GM21786 (cell line): ENCODE measurements around the gene HLA-DOA.

Source experiments
- ATAC-seq: cut with Tn5 transposase; IDR thresholded peaks from one replicate; pipeline ENCODE4 v1.9.1; 2021; ENCODE audit not compliant: unreplicated experiment

Gene HLA-DOA

DNA sequence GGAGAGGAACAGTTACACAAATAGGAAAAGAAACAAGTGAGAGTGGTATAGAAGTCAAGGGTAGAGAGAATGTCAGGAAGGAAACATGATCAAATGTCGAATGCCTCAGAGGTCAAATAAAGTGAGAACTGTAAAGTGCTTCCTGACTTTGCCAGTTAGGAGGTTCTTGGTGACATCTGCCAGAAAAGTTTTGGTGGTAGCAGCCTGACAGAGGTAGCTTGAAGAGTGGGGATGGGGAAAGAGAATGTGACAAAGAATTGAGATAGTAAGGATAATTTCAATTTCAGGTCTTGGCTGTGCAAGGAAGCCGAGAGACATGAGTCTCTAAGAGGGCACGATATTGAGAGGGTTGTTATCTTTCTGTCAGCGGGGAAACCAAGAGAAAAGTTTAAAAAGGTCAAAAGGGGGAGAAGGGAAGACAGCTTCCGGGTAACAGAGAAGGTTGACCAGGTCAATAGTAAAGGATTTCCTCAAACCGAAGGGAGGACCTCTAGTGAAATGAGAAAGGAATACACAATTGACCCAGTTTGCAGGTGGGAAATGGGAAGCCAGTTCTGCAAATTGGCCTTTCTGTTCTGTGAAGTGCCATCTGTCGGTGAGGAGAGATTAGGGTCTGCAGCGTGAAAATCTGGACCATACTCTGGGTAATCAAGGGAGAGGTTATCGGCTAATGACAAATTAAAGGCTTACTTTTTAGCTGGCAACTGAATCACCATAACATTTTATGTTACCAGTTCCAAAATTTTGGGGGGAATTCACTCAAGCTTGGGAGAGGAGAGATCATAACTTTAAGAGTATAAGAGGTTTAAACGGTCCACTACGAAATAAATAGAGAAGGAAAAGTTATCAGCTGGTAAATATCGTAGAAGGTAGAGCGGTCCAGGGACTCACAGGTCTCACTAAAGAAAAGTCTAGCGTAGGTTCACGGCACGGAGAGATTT is 42.0 kb downstream of the HLA-DOA start:
- no peak for ATAC-seq

GRCh38 chr6:32964776-32965175 is 44.6 kb downstream of the HLA-DOA start:
- no peak for ATAC-seq

DNA sequence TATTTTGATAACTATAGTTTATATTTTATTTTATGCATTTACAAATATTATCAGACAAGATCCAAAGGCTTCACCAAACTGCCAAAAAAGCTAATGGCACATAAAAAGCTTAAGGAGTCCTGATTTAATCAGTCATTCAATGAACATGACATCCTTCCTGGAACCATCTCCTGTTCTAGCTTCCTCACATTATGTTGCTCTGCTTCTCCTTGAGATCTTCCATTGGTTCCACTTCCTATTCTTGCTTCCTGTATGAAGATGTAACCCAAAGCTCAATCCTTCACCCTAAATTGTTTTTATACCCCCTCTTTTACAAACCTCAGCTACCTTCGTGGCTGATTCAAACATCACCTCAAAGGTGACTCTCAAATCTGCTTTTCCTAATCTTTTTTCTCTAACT is 45.5 kb downstream of the HLA-DOA start:
- no peak for ATAC-seq

DNA sequence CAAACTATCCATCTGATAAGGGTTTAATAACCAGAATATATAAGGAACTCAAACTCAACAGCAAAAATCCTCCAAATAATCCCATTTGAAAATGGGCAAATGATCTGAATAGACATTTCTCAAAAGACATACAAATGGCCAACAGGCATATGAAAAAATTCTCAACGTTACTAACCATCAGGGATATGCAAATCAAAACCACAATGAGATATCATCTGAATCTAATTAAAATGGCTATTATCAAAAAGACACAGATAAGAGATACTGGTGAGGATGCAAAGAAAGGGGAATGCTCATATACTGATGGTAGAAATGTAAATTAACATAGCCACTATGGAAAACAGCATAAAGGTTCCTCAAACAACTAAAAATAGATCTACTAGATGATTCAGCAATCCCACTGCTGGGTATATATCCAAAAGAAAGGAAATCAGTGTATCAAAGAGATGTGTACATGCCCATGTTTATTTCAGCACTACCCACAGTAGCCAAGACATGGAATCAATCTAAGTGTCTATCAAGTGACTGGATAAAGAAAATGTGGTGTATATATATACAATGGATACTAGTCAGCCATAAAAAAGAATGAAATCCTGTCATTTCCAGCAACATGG is 47.1 kb downstream of the HLA-DOA start:
- no peak for ATAC-seq

GRCh38 chr6:32960563-32960962 is 48.8 kb downstream of the HLA-DOA start:
- no peak for ATAC-seq

- ATAC-seq = no peak
Measured at GRCh38 chr6:32956176-32956575, 53.2 kb downstream of the HLA-DOA start.

DNA sequence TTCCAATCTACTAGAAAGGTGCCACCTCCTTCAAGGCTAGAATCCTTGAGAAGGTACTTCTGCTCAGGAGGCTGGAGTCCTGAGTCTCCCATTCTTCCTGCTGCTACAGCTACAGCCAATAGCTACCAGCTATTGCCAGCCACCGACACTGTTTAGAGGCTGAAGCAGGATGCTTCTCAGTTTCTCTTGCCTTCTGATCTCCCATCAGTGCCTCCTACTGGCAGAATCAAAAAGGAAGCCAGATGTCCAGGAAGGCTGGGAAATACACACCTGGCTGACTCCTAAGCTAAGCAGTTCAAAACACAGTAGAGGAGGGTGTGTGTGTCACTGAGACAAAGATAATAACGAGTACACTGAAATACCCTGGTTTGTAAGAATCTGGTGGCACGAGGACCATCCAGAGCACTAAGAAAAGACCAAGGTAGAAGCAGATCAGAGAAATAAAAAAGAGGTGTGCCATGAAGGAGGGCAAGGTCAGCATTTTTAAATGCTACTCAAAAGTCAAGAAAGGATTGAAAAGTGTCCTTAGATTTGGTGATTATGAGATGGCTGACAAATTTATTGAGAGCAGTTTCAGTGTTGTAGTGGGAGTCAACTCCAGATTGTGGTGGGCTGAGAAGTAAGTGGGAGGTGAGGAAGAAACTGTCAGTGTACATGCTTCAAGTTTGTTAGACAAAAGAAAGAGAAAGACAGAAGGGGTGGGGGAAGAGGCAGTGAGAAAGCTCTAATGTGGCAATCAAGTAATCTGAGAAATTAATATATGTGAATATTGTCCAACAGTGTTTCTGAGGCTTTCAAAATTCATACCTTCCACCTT is 54.2 kb downstream of the HLA-DOA start:
- ATAC-seq = no peak

DNA sequence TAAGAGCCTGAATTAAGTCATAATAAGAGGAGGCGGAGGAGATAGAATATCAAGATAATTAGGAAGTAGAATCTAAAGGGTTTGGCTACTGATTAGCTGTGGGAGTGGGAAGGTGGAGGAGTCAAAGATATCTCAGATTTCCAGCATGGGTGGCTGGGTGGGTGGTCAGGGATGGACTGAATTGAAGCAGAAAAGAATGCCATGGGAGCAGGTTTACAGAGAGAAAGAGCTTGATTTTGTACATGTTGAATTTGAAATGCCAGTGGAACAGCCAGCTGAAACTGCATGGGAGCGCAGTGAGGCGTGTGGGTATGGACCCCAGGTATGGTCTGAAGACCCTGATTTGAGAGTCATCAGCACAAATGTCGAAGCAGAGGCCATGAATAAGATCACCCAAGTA is 55.1 kb downstream of the HLA-DOA start:
- no peak for ATAC-seq
